Mammary epithelial cell (primary cell): Measurements from ENCODE around the gene FGF12.

Source experiments
- EZH2 ChIP-seq: IDR thresholded peaks from 2 replicates; pipeline ENCODE4 v1.6.1; 2012; ENCODE audit warnings: low read length, inconsistent platforms, borderline replicate concordance
- TF ChIP-seq, protein P1 (sequence below), 2 donors: IDR thresholded peaks in 1 of 2; conservative IDR thresholded peaks in 1 of 2; 2 replicates each; pipeline ENCODE4 v1.5.1; 2011 to 2012; ENCODE audit warnings: inconsistent platforms in 2 of 2, low read length in 2 of 2, mild to moderate bottlenecking in 2 of 2, control low read depth in 1 of 2, low read depth in 1 of 2; ENCODE audit not compliant: insufficient read depth in 1 of 2; ENCODE audit errors: extremely low read depth in 1 of 2

DNA sequence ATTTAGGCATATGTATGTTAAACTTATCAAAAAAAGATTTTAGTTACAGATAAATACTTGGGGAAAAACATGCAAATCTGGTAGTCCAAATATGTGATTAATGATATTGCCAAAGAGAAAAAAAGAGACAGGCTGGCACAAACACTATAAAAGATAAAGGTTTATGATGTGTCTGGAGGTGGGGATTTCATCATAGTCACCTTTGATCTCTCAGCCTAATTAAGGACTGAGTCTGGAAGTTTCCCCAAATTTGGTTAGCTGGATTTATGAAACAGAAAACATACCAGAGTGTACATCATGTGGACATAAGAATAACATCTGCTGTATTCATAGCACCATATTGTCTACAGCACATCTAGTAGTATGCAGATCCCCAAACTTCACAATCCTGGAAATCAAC lies 157.0 kb downstream of the FGF12 start:
- TF ChIP-seq, protein P1, sequence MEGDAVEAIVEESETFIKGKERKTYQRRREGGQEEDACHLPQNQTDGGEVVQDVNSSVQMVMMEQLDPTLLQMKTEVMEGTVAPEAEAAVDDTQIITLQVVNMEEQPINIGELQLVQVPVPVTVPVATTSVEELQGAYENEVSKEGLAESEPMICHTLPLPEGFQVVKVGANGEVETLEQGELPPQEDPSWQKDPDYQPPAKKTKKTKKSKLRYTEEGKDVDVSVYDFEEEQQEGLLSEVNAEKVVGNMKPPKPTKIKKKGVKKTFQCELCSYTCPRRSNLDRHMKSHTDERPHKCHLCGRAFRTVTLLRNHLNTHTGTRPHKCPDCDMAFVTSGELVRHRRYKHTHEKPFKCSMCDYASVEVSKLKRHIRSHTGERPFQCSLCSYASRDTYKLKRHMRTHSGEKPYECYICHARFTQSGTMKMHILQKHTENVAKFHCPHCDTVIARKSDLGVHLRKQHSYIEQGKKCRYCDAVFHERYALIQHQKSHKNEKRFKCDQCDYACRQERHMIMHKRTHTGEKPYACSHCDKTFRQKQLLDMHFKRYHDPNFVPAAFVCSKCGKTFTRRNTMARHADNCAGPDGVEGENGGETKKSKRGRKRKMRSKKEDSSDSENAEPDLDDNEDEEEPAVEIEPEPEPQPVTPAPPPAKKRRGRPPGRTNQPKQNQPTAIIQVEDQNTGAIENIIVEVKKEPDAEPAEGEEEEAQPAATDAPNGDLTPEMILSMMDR (conservative IDR thresholded peaks at IDR 0.05 in 1 of 2, IDR thresholded peaks at IDR 0.05 in 1 of 2; ENCODE audit: extremely low read depth in 1 of 2, insufficient read depth in 1 of 2, low read depth in 1 of 2, low read length in 2 of 2): no peak
- TF ChIP-seq EZH2: no peak
